ENCODE data around the gene TGFBR3.

DNA sequence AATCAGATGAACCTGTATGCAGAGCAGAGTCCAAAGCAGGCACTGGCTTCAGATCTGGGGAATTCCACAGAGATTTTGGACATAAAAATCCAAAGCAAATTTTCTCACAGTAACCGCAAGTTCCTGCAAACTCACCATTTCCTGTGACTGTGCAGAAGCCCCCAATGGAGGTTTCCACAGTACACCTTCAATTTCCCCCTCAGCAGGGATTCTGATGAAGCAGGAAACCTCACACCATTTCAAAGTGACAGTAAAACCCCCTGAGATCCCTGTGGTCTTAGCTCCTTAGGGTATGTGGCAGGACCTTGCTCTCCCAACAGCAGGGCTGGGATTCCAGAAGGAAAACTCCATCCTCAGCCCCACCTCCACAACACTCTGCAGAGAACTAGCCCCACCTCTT lies 6.0 kb upstream of the TGFBR3 start:
- TF ChIP-seq POLR2A (IDR thresholded peaks at IDR 0.05) (no peak), CTCF (IDR thresholded peaks at IDR 0.05) (no peak)
